ENCODE results near the gene SH3TC1.

Gene SH3TC1

GRCh38 chr4:8270912-8271815 lies 72.1 kb downstream of the SH3TC1 start:
- Histone ChIP-seq H3K4me3 (ENCODE audit: low read depth in 1 of 2, low read length in 1 of 2) (peak overlapping the region; percentile 62 to 66), H3K36me3 (no peaks in the 10 kb centered on the region), H3K27me3 (no peaks in the 10 kb centered on the region), H3K27ac (peak overlapping the region; percentile 75), H3K4me1 (ENCODE audit: control insufficient read depth in 1 of 2, insufficient read depth in 1 of 2, low read depth in 1 of 2, low read length in 1 of 2) (peaks cover 63 to 89% of the 10 kb centered on the region in 2 experiments), H3K9me3 (no peaks in the 10 kb centered on the region)
- no peak for TF ChIP-seq CTCF (IDR thresholded peaks at IDR 0.05)

- TF ChIP-seq CTCF (IDR thresholded peaks at IDR 0.05) = no peak
- peak overlapping the region; percentile 75 for H3K27ac ChIP-seq
- peaks cover 63 to 96% of the 10 kb centered on the region in 2 experiments for H3K4me1 ChIP-seq (ENCODE audit: control insufficient read depth in 1 of 2, insufficient read depth in 1 of 2, low read depth in 1 of 2, low read length in 1 of 2)
- H3K27me3 ChIP-seq = no peaks in the 10 kb centered on the region
- H3K9me3 ChIP-seq = no peaks in the 10 kb centered on the region
- no peak overlapping the region for H3K4me3 ChIP-seq (ENCODE audit: low read depth in 1 of 2, low read length in 1 of 2)
- no peaks in the 10 kb centered on the region for H3K36me3 ChIP-seq
Measured at GRCh38 chr4:8271821-8272220, 72.7 kb downstream of the SH3TC1 start.

- H3K4me1 ChIP-seq (ENCODE audit: control insufficient read depth in 1 of 2, insufficient read depth in 1 of 2, low read depth in 1 of 2, low read length in 1 of 2) = peaks cover 56 to 95% of the 10 kb centered on the region in 2 experiments
- H3K27me3 ChIP-seq = no peaks in the 10 kb centered on the region
- peak overlapping the region; percentile 75 for H3K27ac ChIP-seq
- no peaks in the 10 kb centered on the region for H3K9me3 ChIP-seq
- peak overlapping the region in 1 of 2 experiments; percentile 23 for H3K4me3 ChIP-seq (ENCODE audit: low read depth in 1 of 2, low read length in 1 of 2)
- H3K36me3 ChIP-seq = no peaks in the 10 kb centered on the region
- TF ChIP-seq CTCF (IDR thresholded peaks at IDR 0.05) = no peak
Measured at GRCh38 chr4:8272472-8273428, 73.7 kb downstream of the SH3TC1 start.

GRCh38 chr4:8273450-8273849 lies 74.4 kb downstream of the SH3TC1 start:
- peaks cover 53 to 94% of the 10 kb centered on the region in 2 experiments for H3K4me1 ChIP-seq (ENCODE audit: control insufficient read depth in 1 of 2, insufficient read depth in 1 of 2, low read depth in 1 of 2, low read length in 1 of 2)
- H3K27ac ChIP-seq = peak overlapping the region; percentile 75
- no peaks in the 10 kb centered on the region for H3K27me3 ChIP-seq
- no peaks in the 10 kb centered on the region for H3K9me3 ChIP-seq
- peak overlapping the region in 1 of 2 experiments; percentile 23 for H3K4me3 ChIP-seq (ENCODE audit: low read depth in 1 of 2, low read length in 1 of 2)
- TF ChIP-seq CTCF (IDR thresholded peaks at IDR 0.05) = no peak
- H3K36me3 ChIP-seq = no peaks in the 10 kb centered on the region

GRCh38 chr4:8274066-8274652 lies 75.1 kb downstream of the SH3TC1 start:
- Histone ChIP-seq H3K9me3 (no peaks in the 10 kb centered on the region), H3K4me1 (ENCODE audit: control insufficient read depth in 1 of 2, insufficient read depth in 1 of 2, low read depth in 1 of 2, low read length in 1 of 2) (peaks cover 51 to 93% of the 10 kb centered on the region in 2 experiments), H3K36me3 (no peaks in the 10 kb centered on the region), H3K4me3 (ENCODE audit: low read depth in 1 of 2, low read length in 1 of 2) (no peak overlapping the region), H3K27me3 (no peaks in the 10 kb centered on the region), H3K27ac (no peak overlapping the region)
- TF ChIP-seq CTCF (IDR thresholded peaks at IDR 0.05) = no peak
